GM20431 (cell line): ENCODE measurements around the gene RBKS.

Source experiments
- in situ Hi-C: fragments of 300-500 bp; cut with MseI, MboI; formaldehyde crosslinking; loops from one replicate; pipeline ENCODE4 v1.15.0; 2020; ENCODE audit warnings: low sequenced_read_pairs; ENCODE audit not compliant: unreplicated experiment

The RBKS gene

DNA sequence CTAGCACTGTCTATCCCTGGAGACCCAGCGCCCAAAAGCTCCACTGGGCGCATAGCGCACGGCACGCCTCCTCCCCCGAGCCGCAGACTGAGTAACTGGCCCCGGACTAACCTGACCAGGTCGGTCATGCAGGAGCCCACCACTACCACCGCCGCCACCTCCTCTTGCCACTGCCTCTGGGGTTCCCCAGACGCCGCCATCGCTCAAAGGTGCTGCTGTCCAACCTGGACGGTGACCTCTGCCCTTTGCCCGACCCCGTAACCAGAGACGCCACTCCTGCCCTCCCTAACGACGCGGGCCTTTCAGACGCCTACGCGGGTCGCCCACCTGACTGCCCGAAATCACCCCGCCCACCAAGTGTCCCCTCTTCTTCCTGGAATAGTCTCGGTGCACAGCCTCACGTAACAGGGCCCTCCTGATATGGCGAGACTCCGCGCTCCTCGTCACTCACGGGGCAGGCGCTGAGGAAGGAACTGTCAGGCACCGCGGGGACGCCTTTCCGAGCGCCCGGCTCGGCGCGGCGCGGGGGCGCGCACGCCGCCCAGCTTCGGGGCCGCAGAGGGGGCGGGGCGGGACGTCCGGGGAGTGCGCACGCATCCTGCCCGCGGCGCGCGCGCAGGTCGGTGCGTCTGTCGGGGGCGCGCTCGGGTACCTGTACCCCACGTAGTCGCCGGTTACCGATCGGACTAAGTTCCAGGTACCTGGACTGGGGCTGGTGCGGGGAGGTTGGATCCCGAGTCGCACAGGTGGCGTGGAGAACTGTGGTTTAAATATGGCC is at the start of gene RBKS, which contains the start of gene BABAM2:
Gene RBKS (minus strand): TSS at position 242 of the 778 bp plus-strand sequence. CDS start 42 bp downstream, at position 200.
Gene BABAM2 (plus strand): TSS at position 584 of the 778 bp plus-strand sequence. CDS start 3,828 bp downstream, outside the sequence.
- in situ Hi-C loops, result no loop called here

DNA sequence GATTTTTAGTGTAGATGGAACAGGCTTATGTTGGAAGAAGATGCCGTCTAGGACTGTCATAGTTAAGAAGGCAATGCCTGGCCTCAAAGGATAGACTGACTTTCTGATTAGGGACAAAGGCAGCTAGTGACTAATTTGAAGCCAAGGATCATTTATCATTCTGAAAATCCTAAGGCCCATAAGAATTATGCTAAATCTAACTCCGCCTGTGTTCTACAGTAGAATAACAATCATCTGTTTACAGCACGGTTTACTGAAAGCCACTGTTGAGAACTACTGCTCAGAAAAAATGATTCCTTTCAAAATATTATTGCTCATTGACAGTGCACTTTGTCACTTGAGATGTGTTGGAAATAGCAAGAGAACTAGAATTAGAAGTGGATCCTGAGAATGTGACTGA is 44.8 kb upstream of the RBKS start:
- in situ Hi-C loops, result no loop called here

DNA sequence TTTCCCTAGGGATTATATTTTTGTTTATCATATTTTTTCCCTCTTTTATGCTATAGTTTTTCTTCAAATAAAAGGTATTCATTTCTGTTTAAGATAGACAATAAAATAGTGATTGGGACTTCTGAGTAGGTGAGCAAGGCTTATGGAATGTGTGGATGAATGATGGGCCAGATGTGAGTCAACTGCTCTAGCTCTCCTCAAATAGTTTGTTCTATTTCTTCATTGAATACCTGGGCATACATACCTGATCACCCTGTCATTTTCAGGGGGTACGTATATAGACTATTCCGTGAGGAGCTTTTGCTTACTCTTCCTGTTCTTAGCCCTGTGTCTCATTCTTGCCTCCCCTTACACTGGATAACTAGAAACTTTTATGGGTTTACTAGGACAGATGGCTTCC is 42.2 kb upstream of the RBKS start:
- in situ Hi-C loops, result no loop called here

DNA sequence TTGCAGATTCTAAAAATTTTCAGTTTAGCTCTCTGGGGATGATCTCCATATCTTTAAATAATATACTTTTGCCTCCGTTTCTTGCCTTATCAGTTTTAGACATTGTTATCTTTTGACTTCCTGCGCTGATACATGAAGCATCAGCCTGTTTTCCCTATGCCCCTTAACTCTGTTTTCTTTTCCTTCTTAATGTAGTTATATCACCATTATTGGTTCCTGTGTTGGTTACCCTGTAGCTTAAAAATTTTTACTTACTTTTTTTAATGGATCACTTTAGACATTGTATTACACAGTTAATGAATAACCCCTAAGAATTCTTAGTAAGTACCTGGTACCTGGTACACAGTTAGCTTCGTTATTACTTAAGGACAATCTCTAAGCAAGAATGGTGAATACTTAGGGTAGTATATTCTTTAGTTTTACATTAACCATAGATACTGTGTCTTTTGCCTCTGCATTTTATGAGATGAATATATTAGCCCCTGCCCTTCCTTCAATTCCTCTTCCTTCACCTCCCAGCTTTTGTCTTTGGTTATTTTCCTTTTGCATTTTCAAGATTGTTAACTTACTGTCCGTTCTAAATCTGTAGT is 41.3 kb upstream of the RBKS start:
- in situ Hi-C loops, result no loop called here

DNA sequence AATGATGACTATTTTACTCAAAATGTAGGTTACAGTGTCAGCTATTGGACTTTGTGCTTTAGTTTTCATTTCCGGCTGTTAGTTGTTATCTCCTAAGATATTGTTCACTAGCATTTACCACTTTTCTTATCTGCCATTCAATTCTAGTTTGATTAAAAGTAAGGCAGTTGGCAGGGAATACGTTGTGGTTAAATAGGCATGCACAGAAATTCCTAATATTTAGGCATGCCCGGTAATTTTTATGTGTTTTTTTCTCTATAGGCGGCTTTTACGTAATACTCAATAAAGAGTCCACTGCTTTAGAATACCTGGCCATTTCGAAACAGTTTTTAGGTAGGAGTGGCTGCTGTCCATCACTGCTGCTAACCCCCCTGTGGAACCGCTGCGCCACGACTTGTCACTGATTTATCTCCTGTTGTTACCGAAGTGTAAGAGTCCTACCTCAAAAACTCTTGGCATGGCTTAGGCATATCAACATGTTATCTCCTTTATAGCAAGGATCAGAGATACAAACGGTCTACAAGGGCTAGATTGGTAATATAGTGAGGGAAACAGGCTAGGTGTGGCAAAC is 39.8 kb upstream of the RBKS start:
- in situ Hi-C loops, result no loop called here

DNA sequence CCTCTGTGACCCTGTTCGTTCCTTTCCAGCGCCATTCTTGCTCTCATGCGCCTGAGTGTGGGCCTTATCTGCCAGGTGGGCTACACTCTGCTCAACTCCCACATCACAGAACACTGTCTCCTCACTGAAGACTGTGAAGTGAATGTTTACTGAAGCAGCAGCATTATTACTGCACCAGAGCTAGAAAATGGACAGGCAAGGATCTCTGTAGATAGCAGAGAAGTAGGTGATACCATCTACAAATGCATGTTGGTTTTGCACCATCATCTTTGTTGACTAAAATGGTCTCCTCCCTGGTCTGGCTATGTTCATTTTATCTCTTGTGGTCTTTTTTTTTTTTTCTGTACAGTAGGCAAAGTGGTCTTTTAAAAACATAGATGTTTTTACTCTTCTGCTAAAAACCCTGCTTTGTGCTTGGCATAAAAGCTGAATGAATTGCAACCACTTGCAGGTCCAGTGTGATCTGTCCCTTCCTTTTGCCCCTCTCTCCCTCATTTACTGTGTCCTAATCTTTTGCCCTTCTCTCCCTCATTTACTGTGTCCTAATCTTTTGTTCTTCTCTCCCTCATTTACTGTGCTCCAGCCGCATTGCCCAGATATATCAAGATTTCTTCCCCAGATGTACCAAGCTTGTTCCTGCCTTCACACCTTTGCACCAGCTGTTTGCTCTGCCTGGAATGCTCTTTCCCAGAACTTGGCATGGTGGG is 35.7 kb upstream of the RBKS start:
- in situ Hi-C loops, result no loop called here

DNA sequence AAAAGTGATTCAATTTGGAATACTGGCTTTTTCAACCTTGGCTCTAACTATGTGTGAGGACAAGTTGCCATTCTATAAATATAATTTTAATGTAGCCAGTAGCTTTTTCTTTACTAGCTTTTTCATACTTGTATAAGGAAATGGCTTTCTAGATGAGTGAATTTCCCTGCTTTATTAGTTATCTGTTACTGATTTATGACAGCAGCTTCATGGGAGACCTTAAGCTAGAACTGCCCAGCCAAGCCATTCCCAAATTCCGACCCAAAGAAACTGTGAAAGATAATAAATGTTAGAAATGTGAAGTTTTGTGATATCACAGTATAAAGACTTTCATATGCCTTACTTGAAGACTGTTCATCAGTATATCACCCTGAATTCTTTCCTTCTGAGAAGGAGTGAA is 32.7 kb upstream of the RBKS start:
- in situ Hi-C loops, result no loop called here

DNA sequence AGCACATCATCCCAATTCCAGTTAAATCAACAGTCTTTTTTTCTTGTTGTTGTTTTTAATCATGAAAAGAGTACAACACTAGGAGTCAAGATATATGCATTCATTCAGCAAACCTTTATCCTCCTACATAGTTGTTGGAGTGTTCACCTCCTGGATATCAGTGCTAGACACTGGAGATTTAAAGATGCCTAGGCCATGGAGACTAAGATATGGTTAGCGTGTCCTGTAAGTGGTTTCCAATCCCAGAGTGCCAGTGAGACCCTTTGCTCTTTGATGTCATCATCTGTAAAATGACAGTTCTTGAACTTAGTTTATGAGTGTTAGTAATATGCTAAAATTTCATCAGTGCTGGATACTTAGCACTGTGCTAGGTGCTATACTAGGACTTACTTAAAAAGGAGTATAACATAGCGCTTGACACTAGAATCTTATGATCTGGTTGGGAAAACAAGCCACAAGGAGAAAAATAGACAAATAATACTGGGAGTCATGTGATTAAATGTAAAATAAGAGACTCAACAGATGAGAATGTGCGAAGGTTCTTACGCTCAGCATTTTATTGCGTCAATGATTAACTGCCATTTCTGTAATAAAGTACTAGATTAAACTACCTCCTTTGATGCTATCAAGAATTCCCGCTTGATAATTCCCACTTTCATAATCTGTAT is 31.8 kb upstream of the RBKS start:
- in situ Hi-C loops, result no loop called here

DNA sequence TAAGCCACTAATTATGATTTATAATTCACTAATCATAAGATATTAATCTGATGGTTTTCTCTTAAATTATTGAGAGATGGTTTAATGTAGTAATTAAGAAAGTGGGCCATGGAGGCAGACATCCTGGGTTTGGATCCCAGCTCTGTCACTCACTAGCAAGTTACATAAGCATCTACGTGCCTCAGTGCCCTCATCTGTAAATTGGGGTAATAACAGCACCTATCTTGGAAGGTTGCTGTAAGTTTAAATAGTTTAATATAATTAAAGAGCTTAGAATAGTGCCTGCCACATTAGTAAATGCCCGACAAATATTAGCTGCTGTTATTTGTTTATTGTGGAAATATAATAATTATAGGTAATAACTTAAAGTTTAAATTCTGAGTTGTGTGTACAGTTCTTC is 31.2 kb upstream of the RBKS start:
- in situ Hi-C loops, result no loop called here

DNA sequence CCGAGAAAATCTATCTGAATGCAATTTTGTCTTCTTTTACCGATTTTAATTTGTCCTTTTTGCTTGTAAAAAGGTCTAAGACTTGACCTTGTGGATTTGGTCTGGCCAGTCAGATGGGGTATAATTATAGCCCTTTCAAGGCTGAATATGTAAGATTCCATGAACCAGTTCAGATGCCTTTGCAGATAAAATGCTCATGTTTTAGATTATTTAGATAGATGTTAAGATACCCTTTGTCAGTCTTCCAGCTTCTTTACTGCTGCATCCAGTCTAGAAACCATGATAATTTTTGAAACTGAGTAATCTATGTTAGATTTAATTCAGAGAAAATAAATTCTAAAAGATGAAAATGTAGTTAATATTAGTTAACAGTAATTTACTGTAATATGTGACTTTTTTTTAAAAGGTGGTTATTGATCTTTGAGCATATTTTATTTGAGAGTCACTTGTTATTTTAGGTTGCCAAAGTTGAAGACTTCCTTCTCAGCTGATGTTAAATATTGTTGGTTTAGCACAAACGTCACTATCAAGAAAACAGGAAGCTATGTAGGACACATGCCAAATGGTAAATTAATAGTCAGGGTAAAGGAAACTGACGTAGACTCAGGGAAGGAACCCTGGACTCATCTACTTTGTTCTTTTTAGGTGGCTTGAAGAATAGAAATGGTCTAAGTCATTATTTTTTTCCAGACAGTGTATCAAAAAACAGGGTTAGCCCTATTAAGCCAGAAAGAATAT is 30.1 kb upstream of the RBKS start:
- in situ Hi-C loops, result no loop called here

DNA sequence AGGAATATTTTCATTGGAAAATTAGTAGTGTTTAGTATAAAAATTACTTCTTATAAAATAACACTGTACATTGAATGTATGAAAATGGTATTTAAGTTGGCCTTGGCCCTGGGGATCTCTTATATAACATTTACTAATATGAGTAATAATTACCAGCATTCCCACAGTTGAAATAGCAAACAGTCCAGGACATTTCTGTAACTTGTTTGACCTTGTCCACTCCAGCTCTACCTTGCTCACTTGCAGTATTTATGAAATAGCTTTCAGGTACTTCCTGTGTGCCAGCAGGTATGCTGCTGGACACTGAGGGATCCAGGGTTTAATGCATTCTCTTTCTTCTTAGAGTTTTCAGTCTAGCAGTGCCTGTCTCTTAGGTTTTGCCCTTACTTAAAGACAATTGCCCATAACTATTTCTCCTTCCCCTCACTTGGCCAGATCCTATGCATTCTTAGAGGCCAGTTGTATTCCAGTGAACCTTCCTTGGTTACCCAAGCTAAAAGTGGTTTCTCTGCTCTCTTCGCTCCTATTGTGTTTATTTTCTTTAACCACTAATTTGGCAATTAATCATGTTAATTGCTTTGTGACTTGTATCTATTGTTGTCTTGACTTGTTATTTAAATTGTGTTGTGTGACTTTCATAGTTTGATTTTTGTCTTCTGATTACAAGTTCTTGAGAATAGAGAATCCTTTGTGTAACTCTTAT is 26.3 kb upstream of the RBKS start:
- in situ Hi-C loops, result no loop called here

DNA sequence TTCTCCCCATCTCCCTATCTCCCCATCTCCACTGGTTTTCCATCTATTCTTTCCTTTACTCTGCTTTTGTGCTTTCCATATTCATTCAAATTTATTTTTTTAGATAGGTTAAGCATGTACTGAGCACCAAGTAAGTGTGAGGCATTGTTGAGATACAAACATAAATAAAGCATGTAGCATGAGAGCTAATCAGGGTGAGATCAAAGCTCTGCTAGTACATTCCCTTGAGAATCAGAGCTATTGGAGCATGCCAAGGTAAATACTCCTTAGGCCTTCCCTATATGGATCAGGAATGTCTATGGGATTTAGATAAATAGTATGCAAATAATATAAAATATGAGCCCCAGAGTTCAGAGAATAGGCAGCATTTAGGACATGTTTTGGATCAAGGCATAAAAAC is 25.7 kb upstream of the RBKS start:
- in situ Hi-C loops, result no loop called here

DNA sequence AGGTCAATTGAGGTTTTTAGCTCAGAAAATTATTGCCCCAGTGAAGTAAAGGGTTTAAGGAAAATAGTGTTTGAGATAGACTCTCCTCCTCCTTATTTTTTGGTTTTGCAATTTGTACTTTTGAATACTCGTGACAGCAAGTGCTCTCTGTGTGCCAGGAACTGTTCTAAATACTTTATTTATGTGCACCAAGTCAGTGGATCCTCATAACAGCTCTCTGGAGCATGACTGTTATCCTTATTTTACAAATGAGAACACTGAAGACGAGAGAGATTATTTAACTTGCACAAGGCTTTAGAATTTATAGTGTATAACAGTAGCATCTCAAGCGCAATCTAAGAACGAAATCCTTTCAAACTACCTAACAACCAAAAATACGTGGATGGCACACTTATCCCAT is 25.0 kb upstream of the RBKS start:
- in situ Hi-C loops, result no loop called here

DNA sequence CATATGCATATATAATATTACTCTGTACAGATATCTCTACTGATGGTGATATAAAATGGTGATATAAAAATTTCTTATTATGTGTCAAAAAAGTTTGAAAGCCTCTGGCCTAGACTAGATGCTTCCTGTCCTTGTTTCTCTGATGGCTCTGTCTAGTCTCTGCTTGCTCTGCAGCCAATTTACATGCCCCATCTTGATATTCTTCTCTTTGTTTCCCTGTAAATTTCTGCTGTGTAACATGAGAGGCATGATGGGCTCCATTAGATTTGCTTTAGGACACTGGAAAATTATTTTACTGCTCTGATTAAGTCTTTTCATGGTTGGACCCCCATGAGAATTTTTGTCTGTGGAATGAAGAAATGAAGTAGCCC is 24.6 kb upstream of the RBKS start:
- in situ Hi-C loops, result no loop called here

DNA sequence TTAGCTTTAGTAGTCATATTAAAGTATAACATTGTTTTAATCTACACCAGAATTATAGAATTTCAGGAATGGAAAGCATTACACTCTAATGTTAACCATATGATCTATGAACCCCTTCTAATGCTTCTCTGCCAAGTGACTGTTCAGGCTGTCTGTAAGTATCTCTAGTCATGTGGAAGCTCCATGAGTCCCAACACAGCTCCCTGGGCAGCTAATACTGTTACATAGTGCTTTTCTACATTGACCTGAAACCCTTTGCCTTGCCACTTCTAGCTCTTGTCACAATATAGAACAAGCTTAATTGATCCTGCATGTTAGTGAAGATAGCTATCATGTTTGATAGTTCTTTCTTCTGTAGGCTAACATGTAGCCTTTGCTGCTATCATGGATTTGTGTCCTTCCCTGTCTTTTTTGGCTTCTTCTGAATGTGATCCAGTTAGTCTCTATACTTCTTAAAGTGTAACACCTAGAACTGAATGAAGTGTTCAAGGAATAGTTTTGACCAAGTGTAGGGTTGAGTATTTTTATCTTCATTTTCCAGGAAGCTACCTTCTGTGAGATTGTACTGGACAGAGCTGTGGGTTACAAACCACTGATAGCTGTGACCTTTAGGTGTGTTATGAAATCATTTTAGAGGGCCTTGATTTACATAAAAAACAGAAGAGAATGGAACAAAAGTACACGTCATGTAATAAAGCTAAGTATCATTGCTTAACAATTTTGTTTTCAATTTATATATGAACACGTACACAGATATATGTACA is 24.0 kb upstream of the RBKS start:
- in situ Hi-C loops, result no loop called here

DNA sequence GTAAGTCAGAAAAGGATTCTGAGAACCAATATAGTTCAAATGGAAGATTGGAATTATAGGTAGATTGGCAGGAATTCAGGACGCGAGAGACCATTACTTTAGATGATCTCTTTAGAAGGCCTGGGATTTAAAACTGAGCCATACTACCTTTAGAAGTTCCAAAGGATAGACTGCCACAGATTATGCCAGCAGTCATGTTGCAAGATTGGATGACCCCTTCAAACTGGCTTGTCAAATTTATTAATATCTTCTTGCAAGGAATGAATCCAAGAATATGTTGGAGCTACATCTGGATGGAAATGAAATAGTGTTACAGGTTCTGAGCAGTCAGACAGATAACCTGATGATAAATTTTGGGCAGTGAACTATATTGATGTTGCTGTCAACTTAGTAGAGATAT is 22.3 kb upstream of the RBKS start:
- in situ Hi-C loops, result no loop called here

DNA sequence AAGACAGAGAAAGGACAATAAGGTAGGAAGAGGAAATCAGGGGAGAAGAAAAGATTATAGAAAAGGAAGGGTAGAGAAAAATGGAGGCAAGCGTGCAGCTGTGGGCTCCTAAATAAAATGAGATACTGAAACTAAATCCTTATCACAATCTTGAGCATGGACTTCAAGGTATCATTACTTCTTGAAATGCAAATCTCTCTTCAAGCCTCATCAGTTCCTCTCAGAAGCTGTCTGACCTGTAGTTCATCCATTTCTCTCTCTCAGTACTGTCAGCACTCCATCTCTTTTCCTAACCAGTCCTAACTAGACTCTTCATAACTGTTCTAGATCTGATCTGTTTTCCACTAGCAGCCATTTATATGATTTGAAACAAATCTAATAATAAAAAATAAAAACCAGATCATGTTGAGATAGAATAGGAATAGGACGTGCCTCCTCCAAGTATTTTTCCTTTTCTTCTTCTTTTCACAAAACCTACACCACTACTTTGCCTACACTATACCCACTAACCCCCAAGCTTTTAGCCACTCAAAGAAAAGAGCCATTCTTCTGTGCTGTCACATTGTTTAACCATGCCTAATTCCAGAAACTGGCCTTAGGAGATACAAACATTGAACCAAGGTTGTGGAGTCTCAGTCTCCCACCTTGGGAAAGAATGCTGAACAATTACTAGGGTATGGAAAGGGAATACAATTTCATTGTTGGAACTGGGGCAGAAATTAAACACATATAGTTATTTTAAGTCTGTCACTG is 21.4 kb upstream of the RBKS start:
- in situ Hi-C loops, result no loop called here

DNA sequence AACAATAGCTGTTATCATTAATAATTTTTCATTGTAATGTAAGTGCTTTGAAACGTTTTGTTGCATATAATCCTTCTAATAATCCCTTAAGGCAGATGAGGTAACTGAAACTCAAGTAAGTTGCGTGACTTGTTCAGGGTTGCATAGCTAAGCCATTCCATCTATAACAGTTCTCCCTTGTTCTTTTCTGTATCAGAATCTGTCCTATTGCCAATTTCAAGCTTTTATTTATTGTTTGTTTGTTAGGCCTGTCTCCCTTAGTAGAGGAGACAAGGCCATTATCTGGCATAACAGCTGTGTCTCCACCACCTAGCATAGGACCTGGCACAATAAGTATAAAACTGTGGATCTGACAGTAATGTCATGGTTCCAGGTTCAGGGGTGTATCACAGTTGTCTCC is 19.7 kb upstream of the RBKS start:
- in situ Hi-C loops, result no loop called here
